H9 (cell line): ENCODE results near the gene TEX22. TPM values are rescaled to one million over a fixed set of nuclear protein-coding genes. Genes with fewer than 3 reads are reported as not detected.
A peak's percentile ranks its signal among the peaks of the same experiment; 100 is the strongest.

Experiments used
- DNase-seq: peaks from one replicate; pipeline ENCODE4 v3.0.0-alpha.2; 2017
- H2AFZ ChIP-seq: one replicate; pipeline ENCODE4 v1.6.1; 2013; ENCODE audit warnings: mild to moderate bottlenecking, low read length, control low read depth, moderate library complexity
- H2AK5ac ChIP-seq: 2 replicates; pipeline ENCODE4 v1.6.1; 2013; ENCODE audit warnings: low read length, control low read depth, mixed read lengths; ENCODE audit not compliant: insufficient read length
- H2BK120ac ChIP-seq: one replicate; pipeline ENCODE4 v1.6.1; 2013; ENCODE audit warnings: low read depth, mild to moderate bottlenecking, low read length, control low read depth, inconsistent platforms; ENCODE audit not compliant: poor library complexity, severe bottlenecking
- H2BK12ac ChIP-seq: 2 replicates; pipeline ENCODE4 v1.6.1; 2013; ENCODE audit warnings: low read length, control low read depth, mixed read lengths, low read depth; ENCODE audit not compliant: insufficient read length
- H2BK15ac ChIP-seq: 2 replicates; pipeline ENCODE4 v1.6.1; 2013; ENCODE audit warnings: low read depth, low read length, control low read depth
- H2BK20ac ChIP-seq: one replicate; pipeline ENCODE4 v1.6.1; 2013; ENCODE audit warnings: low read depth, mild to moderate bottlenecking, low read length, control low read depth, inconsistent platforms; ENCODE audit not compliant: poor library complexity, severe bottlenecking
- H2BK5ac ChIP-seq: 2 replicates; pipeline ENCODE4 v1.6.1; 2013; ENCODE audit warnings: low read length, control low read depth, mixed read lengths; ENCODE audit not compliant: insufficient read length
- H3K14ac ChIP-seq: 2 replicates; pipeline ENCODE4 v1.6.1; 2013; ENCODE audit warnings: low read length, control low read depth; ENCODE audit not compliant: insufficient read depth
- H3K18ac ChIP-seq: 2 replicates; pipeline ENCODE4 v1.6.1; 2013; ENCODE audit warnings: low read depth, mild to moderate bottlenecking, mixed read lengths, low read length, control low read depth; ENCODE audit not compliant: insufficient read length
- H3K23ac ChIP-seq: 2 replicates; pipeline ENCODE4 v1.6.1; 2013; ENCODE audit warnings: low read length, control low read depth, mixed read lengths, low read depth; ENCODE audit not compliant: insufficient read length
- H3K23me2 ChIP-seq: 2 replicates; pipeline ENCODE4 v1.6.1; 2013; ENCODE audit warnings: low read depth, mild to moderate bottlenecking, mixed read lengths, low read length, control low read depth; ENCODE audit not compliant: insufficient read length, poor library complexity, severe bottlenecking
- H3K27ac ChIP-seq: 2 replicates; pipeline ENCODE4 v1.5.1; 2013; ENCODE audit warnings: low read length, control low read depth, mixed read lengths, low read depth; ENCODE audit not compliant: insufficient read length
- H3K27me3 ChIP-seq: 2 replicates; pipeline ENCODE4 v1.6.1; 2013; ENCODE audit warnings: low read length, control low read depth, inconsistent platforms; ENCODE audit not compliant: insufficient read depth
- H3K4ac ChIP-seq: 2 replicates; pipeline ENCODE4 v1.6.1; 2013; ENCODE audit warnings: low read depth, mild to moderate bottlenecking, control low read depth, inconsistent platforms, low read length, moderate library complexity
- H3K4me1 ChIP-seq: 2 replicates; pipeline ENCODE4 v1.6.1; 2013; ENCODE audit warnings: low read length, control low read depth, inconsistent platforms; ENCODE audit not compliant: insufficient read depth
- H3K4me2 ChIP-seq: 2 replicates; pipeline ENCODE4 v1.6.1; 2013; ENCODE audit warnings: low read length, control low read depth, mixed read lengths; ENCODE audit not compliant: insufficient read length, insufficient read depth
- H3K56ac ChIP-seq: 2 replicates; pipeline ENCODE4 v1.6.1; 2013; ENCODE audit warnings: low read depth, mild to moderate bottlenecking, mixed read lengths, low read length, control low read depth; ENCODE audit not compliant: insufficient read length
- H3K79me1 ChIP-seq: 2 replicates; pipeline ENCODE4 v1.6.1; 2013; ENCODE audit warnings: low read depth, mild to moderate bottlenecking, moderate library complexity, low read length, control low read depth, inconsistent platforms; ENCODE audit not compliant: insufficient read depth, poor library complexity, severe bottlenecking
- H3K79me2 ChIP-seq: 2 replicates; pipeline ENCODE4 v1.6.1; 2013; ENCODE audit warnings: low read length, control low read depth, inconsistent platforms; ENCODE audit not compliant: insufficient read depth
- H3K9ac ChIP-seq: 2 replicates; pipeline ENCODE4 v1.6.1; 2013; ENCODE audit warnings: low read length, control low read depth, mixed read lengths; ENCODE audit not compliant: insufficient read length; ENCODE audit errors: extremely low read depth
- H3K9me3 ChIP-seq: one replicate; pipeline ENCODE4 v1.6.1; 2013; ENCODE audit warnings: low read depth, low read length, inconsistent platforms; ENCODE audit not compliant: control insufficient read depth
- H3T11ph ChIP-seq: one replicate; pipeline ENCODE4 v1.6.1; 2013; ENCODE audit warnings: mild to moderate bottlenecking, low read length, control low read depth, inconsistent platforms
- H4K20me1 ChIP-seq: one replicate; pipeline ENCODE4 v1.6.1; 2013; ENCODE audit not compliant: control insufficient read depth, insufficient read length, insufficient read depth
- H4K5ac ChIP-seq: 2 replicates; pipeline ENCODE4 v1.6.1; 2013; ENCODE audit warnings: low read depth, mild to moderate bottlenecking, mixed read lengths, low read length, control low read depth; ENCODE audit not compliant: insufficient read length
- H4K8ac ChIP-seq: replicated peaks from 2 replicates; pipeline ENCODE4 v1.6.1; 2013; ENCODE audit warnings: low read length, control low read depth, mixed read lengths, low read depth; ENCODE audit not compliant: insufficient read length
- H4K91ac ChIP-seq: 2 replicates; pipeline ENCODE4 v1.6.1; 2013; ENCODE audit warnings: low read depth, mild to moderate bottlenecking, moderate library complexity, mixed read lengths, low read length, control low read depth; ENCODE audit not compliant: insufficient read length
- H3K27ac Mint-ChIP-seq, 3 experiments: 2 replicates in 2 of 3; 3 replicates in 1 of 3; pipeline ENCODE4 v1.8.0; 2020 to 2021; ENCODE audit warnings: mixed read lengths in 3 of 3, mild to moderate bottlenecking in 1 of 3, moderate library complexity in 1 of 3
- H3K27me3 Mint-ChIP-seq: 2 replicates; pipeline ENCODE4 v1.8.0; 2021; ENCODE audit warnings: low read depth, mild to moderate bottlenecking, moderate library complexity, mixed read lengths
- H3K36me3 Mint-ChIP-seq, 3 experiments: 2 replicates in 2 of 3; 3 replicates in 1 of 3; pipeline ENCODE4 v1.8.0; 2020 to 2021; ENCODE audit warnings: low read depth in 3 of 3, mixed read lengths in 3 of 3; ENCODE audit not compliant: insufficient read depth in 1 of 3
- H3K4me1 Mint-ChIP-seq, 2 experiments: 2 replicates each; pipeline ENCODE4 v1.8.0; 2020; ENCODE audit warnings: mixed read lengths in 2 of 2
- H3K4me3 Mint-ChIP-seq, 2 experiments: 2 replicates in 1 of 2; 3 replicates in 1 of 2; pipeline ENCODE4 v1.8.0; 2020 to 2021; ENCODE audit warnings: mild to moderate bottlenecking in 2 of 2, mixed read lengths in 2 of 2, moderate library complexity in 1 of 2
- H3K9me3 Mint-ChIP-seq, 2 experiments: 2 replicates in 1 of 2; 3 replicates in 1 of 2; pipeline ENCODE4 v1.8.0; 2020; ENCODE audit warnings: mild to moderate bottlenecking in 2 of 2, mixed read lengths in 2 of 2, moderate library complexity in 1 of 2
- WGBS: extraction: QIAGEN DNeasy Blood & Tissue Kit; methylation state at CpG from one replicate; pipeline ENCODE4 v1.1.7; 2013; ENCODE audit warnings: missing lambda C conversion rate, low lambda C conversion rate, mixed read lengths; ENCODE audit not compliant: insufficient read length; ENCODE audit errors: extremely low coverage; 5-methylcytosine and 5-hydroxymethylcytosine counted together
- total RNA-seq: library from RNA; stranded (reverse); gene quantifications from 2 replicates; pipeline ENCODE4 v1.2.1, GENCODE V29; 2021
- TF ChIP-seq, protein P1 (sequence below): fragments of 200-600 bp; sonication (generic); conservative IDR thresholded peaks from 3 replicates; pipeline ENCODE4 v1.8.0; 2021; ENCODE audit warnings: antibody characterized with exemption, mild to moderate bottlenecking

Gene TEX22
- total RNA-seq, 1 experiment from 2014 or later: 0.83 TPM

DNA sequence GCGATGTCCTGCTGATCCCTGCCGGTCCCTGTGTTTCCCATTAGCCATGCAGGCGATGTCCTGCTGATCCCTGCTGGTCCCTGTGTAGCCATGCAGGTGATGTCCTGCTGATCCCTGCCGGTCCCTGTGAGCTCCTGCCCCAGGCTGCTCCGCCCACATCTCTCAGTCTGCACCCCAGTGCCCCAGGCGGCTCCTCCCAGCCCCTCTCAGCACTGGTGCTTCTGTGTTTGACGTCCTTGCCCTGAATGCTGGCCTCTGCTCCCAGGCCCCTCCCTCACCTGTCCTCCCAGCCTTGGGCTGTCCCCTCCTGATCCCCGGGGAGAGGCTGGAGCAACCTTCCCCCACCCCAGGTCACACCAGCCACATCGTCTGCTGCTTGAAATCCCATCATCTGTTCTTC is 41.4 kb upstream of the TEX22 start:
- H3K4ac ChIP-seq: no peak overlapping the region
- no peak overlapping the region for H2BK20ac ChIP-seq
- H3K4me1 ChIP-seq: no peaks in the 10 kb centered on the region
- WGBS: no CpG with 5 or more reads among the region's 9 CpGs
- no peak overlapping the region for H3K27ac ChIP-seq
- no peaks in the 10 kb centered on the region for H3K23me2 ChIP-seq
- no peak overlapping the region for H2BK5ac ChIP-seq
- no peak overlapping the region for H4K5ac ChIP-seq
- no peak overlapping the region for H3K18ac ChIP-seq
- no peaks in the 10 kb centered on the region; the same call in 1 of the 2 replicates for H3K27me3 Mint-ChIP-seq
- H2AK5ac ChIP-seq: no peak overlapping the region
- no peak overlapping the region for H4K91ac ChIP-seq
- H3K4me3 Mint-ChIP-seq: peak overlapping the region in 1 of 2 experiments; percentile 70; a peak in 1 of 5 replicates
- no peak overlapping the region for H3K56ac ChIP-seq
- no peaks in the 10 kb centered on the region for H3K9me3 Mint-ChIP-seq
- H3K27me3 ChIP-seq: no peaks in the 10 kb centered on the region
- H4K8ac ChIP-seq: no peak overlapping the region
- no peak overlapping the region for H2BK15ac ChIP-seq
- H2BK12ac ChIP-seq: no peak overlapping the region
- no peak overlapping the region for H3K14ac ChIP-seq
- peaks cover 9 to 17% of the 10 kb centered on the region in 2 experiments for H3K4me1 Mint-ChIP-seq
- H3K27ac Mint-ChIP-seq: peak overlapping the region; percentile 51 to 81 (median 57); a peak in 2 of 7 replicates
- peaks cover 4% of the 10 kb centered on the region for H4K20me1 ChIP-seq
- H3T11ph ChIP-seq: no peak overlapping the region
- no peak overlapping the region for H2BK120ac ChIP-seq
- no peak overlapping the region for H2AFZ ChIP-seq
- no peaks in the 10 kb centered on the region for H3K79me2 ChIP-seq
- no peak overlapping the region for H3K23ac ChIP-seq
- TF ChIP-seq, protein P1, sequence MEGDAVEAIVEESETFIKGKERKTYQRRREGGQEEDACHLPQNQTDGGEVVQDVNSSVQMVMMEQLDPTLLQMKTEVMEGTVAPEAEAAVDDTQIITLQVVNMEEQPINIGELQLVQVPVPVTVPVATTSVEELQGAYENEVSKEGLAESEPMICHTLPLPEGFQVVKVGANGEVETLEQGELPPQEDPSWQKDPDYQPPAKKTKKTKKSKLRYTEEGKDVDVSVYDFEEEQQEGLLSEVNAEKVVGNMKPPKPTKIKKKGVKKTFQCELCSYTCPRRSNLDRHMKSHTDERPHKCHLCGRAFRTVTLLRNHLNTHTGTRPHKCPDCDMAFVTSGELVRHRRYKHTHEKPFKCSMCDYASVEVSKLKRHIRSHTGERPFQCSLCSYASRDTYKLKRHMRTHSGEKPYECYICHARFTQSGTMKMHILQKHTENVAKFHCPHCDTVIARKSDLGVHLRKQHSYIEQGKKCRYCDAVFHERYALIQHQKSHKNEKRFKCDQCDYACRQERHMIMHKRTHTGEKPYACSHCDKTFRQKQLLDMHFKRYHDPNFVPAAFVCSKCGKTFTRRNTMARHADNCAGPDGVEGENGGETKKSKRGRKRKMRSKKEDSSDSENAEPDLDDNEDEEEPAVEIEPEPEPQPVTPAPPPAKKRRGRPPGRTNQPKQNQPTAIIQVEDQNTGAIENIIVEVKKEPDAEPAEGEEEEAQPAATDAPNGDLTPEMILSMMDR: no peak
- H3K79me1 ChIP-seq: no peaks in the 10 kb centered on the region
- no peak overlapping the region for H3K4me2 ChIP-seq
- peaks cover 8 to 19% (median 11%) of the 10 kb centered on the region in 3 experiments for H3K36me3 Mint-ChIP-seq
- no peak for DNase-seq
- H3K9me3 ChIP-seq: no peaks in the 10 kb centered on the region
- H3K9ac ChIP-seq: no peak overlapping the region
